ENCODE measurements around the gene EFCAB5. TPM values are rescaled to one million over a fixed set of nuclear protein-coding genes. Genes with fewer than 3 reads are reported as not detected.

The EFCAB5 gene
- total and polyA plus RNA-seq, 2 experiments from 2014 or later, result 0.68 TPM; not detected in 1

GRCh38 chr17:29929006-29929532 lies 12.4 kb upstream of the EFCAB5 start:
- H3K27me3 ChIP-seq (ENCODE audit: insufficient read depth), result no peaks in the 10 kb centered on the region

More at GRCh38 chr17:29929006-29929532, 12.4 kb upstream of the EFCAB5 start:
- Histone ChIP-seq H3F3A (replicated peaks; ENCODE audit: low read depth) (peaks cover 9% of the 10 kb centered on the region), H4K20me1 (replicated peaks; ENCODE audit: insufficient read depth) (no peaks in the 10 kb centered on the region), H3K79me2 (replicated peaks; ENCODE audit: insufficient read depth) (peaks cover 28% of the 10 kb centered on the region), H3K9me2 (ENCODE audit: insufficient read depth) (no peaks in the 10 kb centered on the region), H3K27ac (ENCODE audit: low read depth) (peak overlapping the region; percentile 63; the same call in 1 of the 2 replicates), H3K4me1 (ENCODE audit: insufficient read depth) (peaks cover 7% of the 10 kb centered on the region), H3K4me3 (peak overlapping the region; percentile 95), H2AFZ (peak overlapping the region; percentile 98), H3K36me3 (ENCODE audit: insufficient read depth) (no peaks in the 10 kb centered on the region), H3K4me2 (peak overlapping the region; percentile 96)
- Mint-ChIP-seq H3K27ac (peak overlapping the region; percentile 81), H3K4me1 (peaks cover 10% of the 10 kb centered on the region; the same call in 2 of the 3 replicates), H3K4me3 (no peak overlapping the region), H3K36me3 (ENCODE audit: low read depth) (no peaks in the 10 kb centered on the region), H3K9me3 (no peaks in the 10 kb centered on the region), H3K27me3 (ENCODE audit: insufficient read depth, low read depth, poor library complexity) (peaks cover 7% of the 10 kb centered on the region)
- DNase-seq (ENCODE audit: low spot score) (peak; percentile 70), ATAC-seq (peak; percentile 19)
- TF ChIP-seq EZH2phosphoT487 (IDR thresholded peaks at IDR 0.05; ENCODE audit: unreplicated experiment) (no peak), CREB1 (CRISPR knock-in tag; IDR thresholded peaks at IDR 0.05; ENCODE audit: low read depth) (no peak), CTCF (conservative IDR thresholded peaks at IDR 0.05; ENCODE audit: low read depth in 2 of 2) (no peak), NANOG (IDR thresholded peaks at IDR 0.05; ENCODE audit: borderline replicate concordance) (no peak), STAT1 (IDR thresholded peaks at IDR 0.05; ENCODE audit: unreplicated experiment) (no peak), EZH2 (IDR thresholded peaks at IDR 0.05; ENCODE audit: low read depth, unreplicated experiment) (no peak), ZNF114 (CRISPR knock-in tag; IDR thresholded peaks at IDR 0.05) (no peak), ZNF462 (CRISPR knock-in tag; IDR thresholded peaks at IDR 0.05) (no peak), ETS1 (IDR thresholded peaks at IDR 0.05) (no peak), ZNF331 (CRISPR knock-in tag; IDR thresholded peaks at IDR 0.05; ENCODE audit: low read depth) (no peak), POLR2AphosphoS5 (IDR thresholded peaks at IDR 0.05; ENCODE audit: low read depth) (no peak), REST (IDR thresholded peaks at IDR 0.05; ENCODE audit: unreplicated experiment) (no peak), JUNB (IDR thresholded peaks at IDR 0.05; ENCODE audit: unreplicated experiment) (no peak)

Data from GM23338 (cell line).